Smooth muscle cell (in vitro differentiated cells): ENCODE data around the gene LIX1L. TPM values are rescaled to one million over a fixed set of nuclear protein-coding genes. Genes with fewer than 3 reads are reported as not detected.

Experiments
- DNase-seq: peaks from one replicate; lab custom pipeline; 2025; ENCODE audit not compliant: unreplicated experiment; lab: John Stamatoyannopoulos, UW
- H2AFZ ChIP-seq: fragments of 200-600 bp; sonication (generic); 2 replicates; pipeline ENCODE4 v1.6.0; 2016; ENCODE audit warnings: antibody characterized with exemption, low read depth, mild to moderate bottlenecking
- H3F3A ChIP-seq: fragments of 200-600 bp; sonication (generic); 2 replicates; pipeline ENCODE4 v1.6.0; 2017; ENCODE audit warnings: antibody characterized with exemption, low read depth
- H3K27ac ChIP-seq: fragments of 200-600 bp; sonication (generic); 2 replicates; pipeline ENCODE4 v1.5.1; 2016; ENCODE audit warnings: low read depth, mild to moderate bottlenecking
- H3K27me3 ChIP-seq: fragments of 200-600 bp; sonication (generic); 2 replicates; pipeline ENCODE4 v1.6.1; 2016; ENCODE audit warnings: low read depth, mild to moderate bottlenecking
- H3K36me3 ChIP-seq: fragments of 200-600 bp; sonication (generic); 2 replicates; pipeline ENCODE4 v1.5.1; 2016; ENCODE audit warnings: low read depth
- H3K4me1 ChIP-seq: fragments of 200-600 bp; sonication (generic); 2 replicates; pipeline ENCODE4 v1.5.1; 2016; ENCODE audit warnings: low read depth
- H3K4me2 ChIP-seq: fragments of 200-600 bp; sonication (generic); 2 replicates; pipeline ENCODE4 v1.6.0; 2016; ENCODE audit warnings: mild to moderate bottlenecking
- H3K4me3 ChIP-seq: fragments of 200-600 bp; sonication (generic); 2 replicates; pipeline ENCODE4 v1.5.1; 2016; ENCODE audit warnings: mild to moderate bottlenecking
- H3K79me2 ChIP-seq: fragments of 200-600 bp; sonication (generic); 2 replicates; pipeline ENCODE4 v1.6.0; 2016; ENCODE audit warnings: low read depth, mild to moderate bottlenecking
- H3K9ac ChIP-seq: fragments of 200-600 bp; sonication (generic); 2 replicates; pipeline ENCODE4 v1.6.0; 2016; ENCODE audit warnings: low read depth
- H3K9me3 ChIP-seq: fragments of 200-600 bp; sonication (generic); replicated peaks from 2 replicates; pipeline ENCODE4 v1.5.1; 2016; ENCODE audit warnings: low read depth
- H4K20me1 ChIP-seq: fragments of 200-600 bp; sonication (generic); 2 replicates; pipeline ENCODE4 v1.6.0; 2016; ENCODE audit warnings: low read depth
- WGBS: methylation state at CpG from one replicate; pipeline ENCODE4 v1.1.7; 2016; ENCODE audit warnings: low lambda C conversion rate; 5-methylcytosine and 5-hydroxymethylcytosine counted together
- polyA plus RNA-seq: library from polyadenylated mRNA; unstranded; fragments of >200 nt; fragmentation: Nextera tagmentation; extraction: Ambion mirVana; gene quantifications from 2 replicates; pipeline ENCODE4 v1.2.1, GENCODE V29; 2016
- total RNA-seq: library from RNA; depleted of rRNA; stranded (reverse); fragments of >200 nt; gene quantifications from 2 replicates; pipeline ENCODE4 v1.2.3, GENCODE V29; 2014
- TF ChIP-seq, protein P1 (sequence below): fragments of 200-600 bp; sonication (generic); IDR thresholded peaks from 2 replicates; pipeline ENCODE4 v1.5.1; 2017; ENCODE audit warnings: borderline replicate concordance, mild to moderate bottlenecking, antibody characterized with exemption; ENCODE audit not compliant: insufficient read depth, poor library complexity, severe bottlenecking

LIX1L gene
- total and polyA plus RNA-seq, 2 experiments from 2014 or later = 31.1 to 32.7 TPM

DNA sequence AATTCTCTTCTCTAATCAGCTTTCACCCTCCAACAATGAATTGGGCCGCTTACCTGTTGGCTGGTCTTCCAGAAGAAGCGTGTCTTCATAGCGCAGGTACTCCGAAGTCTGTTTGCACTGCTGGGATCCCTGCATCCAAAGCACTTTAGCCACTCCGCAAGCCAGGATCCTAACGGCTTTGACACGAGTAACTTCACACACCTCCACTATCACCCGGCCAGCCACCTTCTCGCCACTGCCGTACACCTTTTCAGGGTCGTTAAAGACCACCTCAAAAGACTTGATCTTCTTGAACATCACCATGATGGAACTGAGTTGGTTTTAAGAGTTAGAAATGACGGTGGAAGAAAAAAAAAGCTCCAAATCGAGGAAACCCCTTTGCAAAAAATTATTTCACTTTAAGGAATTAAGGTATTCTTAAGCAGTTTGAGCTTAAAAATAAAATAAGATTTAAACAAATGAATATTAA is 38.2 kb upstream of the LIX1L start:
- H4K20me1 ChIP-seq = peaks cover 53% of the 10 kb centered on the region
- H3K4me3 ChIP-seq = peak overlapping the region; percentile 82
- no peak for DNase-seq
- H3K9me3 ChIP-seq = no peaks in the 10 kb centered on the region
- H3K9ac ChIP-seq = peak overlapping the region; percentile 85
- peak overlapping the region; percentile 93 for H3K4me2 ChIP-seq
- H3K4me1 ChIP-seq = peaks cover 30% of the 10 kb centered on the region
- H3K36me3 ChIP-seq = no peaks in the 10 kb centered on the region
- H3K79me2 ChIP-seq = peaks cover 41% of the 10 kb centered on the region
- TF ChIP-seq, protein P1, sequence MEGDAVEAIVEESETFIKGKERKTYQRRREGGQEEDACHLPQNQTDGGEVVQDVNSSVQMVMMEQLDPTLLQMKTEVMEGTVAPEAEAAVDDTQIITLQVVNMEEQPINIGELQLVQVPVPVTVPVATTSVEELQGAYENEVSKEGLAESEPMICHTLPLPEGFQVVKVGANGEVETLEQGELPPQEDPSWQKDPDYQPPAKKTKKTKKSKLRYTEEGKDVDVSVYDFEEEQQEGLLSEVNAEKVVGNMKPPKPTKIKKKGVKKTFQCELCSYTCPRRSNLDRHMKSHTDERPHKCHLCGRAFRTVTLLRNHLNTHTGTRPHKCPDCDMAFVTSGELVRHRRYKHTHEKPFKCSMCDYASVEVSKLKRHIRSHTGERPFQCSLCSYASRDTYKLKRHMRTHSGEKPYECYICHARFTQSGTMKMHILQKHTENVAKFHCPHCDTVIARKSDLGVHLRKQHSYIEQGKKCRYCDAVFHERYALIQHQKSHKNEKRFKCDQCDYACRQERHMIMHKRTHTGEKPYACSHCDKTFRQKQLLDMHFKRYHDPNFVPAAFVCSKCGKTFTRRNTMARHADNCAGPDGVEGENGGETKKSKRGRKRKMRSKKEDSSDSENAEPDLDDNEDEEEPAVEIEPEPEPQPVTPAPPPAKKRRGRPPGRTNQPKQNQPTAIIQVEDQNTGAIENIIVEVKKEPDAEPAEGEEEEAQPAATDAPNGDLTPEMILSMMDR = no peak
- H3K27ac ChIP-seq = peak overlapping the region; percentile 59
- H3F3A ChIP-seq = peaks cover 35% of the 10 kb centered on the region
- H2AFZ ChIP-seq = no peak overlapping the region
- 5% methylated on average over 13 of the region's 13 CpGs for WGBS
- no peaks in the 10 kb centered on the region for H3K27me3 ChIP-seq

DNA sequence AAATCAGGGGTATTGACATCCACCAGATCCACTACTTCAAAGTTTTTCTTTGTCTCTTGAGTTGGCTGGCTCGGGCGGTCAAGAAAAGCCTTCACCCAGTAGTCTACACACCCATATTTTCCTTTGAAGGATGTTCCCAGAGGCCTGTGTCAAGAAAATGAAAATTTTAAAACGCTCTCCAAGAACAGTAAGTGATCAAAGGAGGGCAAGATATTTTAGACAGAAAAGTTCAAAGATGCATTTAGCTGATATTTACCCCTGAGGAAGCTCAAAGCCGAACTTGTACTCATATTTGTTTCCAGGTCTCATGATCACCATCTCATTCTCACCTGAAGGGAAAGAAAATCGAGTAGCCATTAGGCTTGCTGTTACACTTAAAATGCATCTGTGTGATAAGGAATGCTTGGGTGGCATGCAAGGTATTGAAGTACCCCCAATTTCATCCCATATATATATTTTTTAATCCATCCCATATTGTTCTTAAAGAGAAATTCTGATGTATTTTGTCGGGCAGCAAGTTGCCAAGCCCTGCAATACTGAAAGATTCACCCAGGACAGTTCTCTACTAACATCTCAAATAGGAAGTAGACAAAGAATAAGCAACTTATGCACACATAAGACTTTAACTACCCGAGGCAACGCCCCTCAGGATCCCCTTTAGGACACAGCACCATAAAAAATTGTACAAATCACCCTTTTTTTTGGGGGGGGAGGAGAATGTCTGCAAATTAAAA is 37.5 kb upstream of the LIX1L start:
- H3F3A ChIP-seq = peaks cover 35% of the 10 kb centered on the region
- H3K9ac ChIP-seq = peak overlapping the region; percentile 85
- peak overlapping the region; percentile 59 for H3K27ac ChIP-seq
- peak overlapping the region; percentile 93 for H3K4me2 ChIP-seq
- H3K27me3 ChIP-seq = no peaks in the 10 kb centered on the region
- no peak for DNase-seq
- peaks cover 30% of the 10 kb centered on the region for H3K4me1 ChIP-seq
- H4K20me1 ChIP-seq = peaks cover 55% of the 10 kb centered on the region
- H3K79me2 ChIP-seq = peaks cover 41% of the 10 kb centered on the region
- H3K9me3 ChIP-seq = no peaks in the 10 kb centered on the region
- H2AFZ ChIP-seq = no peak overlapping the region
- H3K36me3 ChIP-seq = no peaks in the 10 kb centered on the region
- 35% methylated on average over 8 of the region's 8 CpGs for WGBS
- TF ChIP-seq, protein P1 = no peak
- peak overlapping the region; percentile 82 for H3K4me3 ChIP-seq

DNA sequence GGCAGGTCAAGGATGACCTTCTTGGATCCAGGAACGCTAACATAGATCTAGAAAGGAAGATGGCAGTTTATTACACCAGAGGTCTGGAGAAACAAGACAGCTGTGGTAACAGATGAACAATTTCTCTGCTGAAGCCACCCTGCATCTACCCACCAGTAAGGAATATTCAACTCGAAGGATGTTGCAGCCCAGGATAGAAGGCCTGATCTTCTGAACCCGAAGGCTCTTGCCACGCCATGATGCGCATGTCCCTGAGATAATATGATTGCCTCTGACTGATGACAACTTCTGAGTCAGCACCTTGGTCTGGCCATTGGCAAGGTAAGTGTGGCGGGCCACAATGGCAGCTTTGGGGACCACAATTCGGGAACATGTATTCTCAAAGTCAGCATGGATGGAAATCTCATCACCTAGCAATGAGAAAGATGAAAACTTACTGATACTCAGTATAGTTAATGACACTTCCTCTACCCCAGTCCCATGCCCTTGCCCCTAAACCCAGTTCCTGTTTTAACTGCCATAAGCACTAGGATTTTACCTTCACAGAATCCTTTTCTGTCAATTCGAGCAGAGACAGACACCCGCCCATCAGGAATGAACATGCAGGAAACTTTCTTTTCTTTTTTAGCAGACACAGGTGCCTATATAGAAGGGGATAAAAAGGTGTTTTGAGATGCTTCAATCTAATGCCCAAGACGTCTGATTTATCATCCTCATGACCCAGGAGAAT is 36.7 kb upstream of the LIX1L start:
- H2AFZ ChIP-seq = no peak overlapping the region
- 65% methylated on average over 10 of the region's 10 CpGs for WGBS
- DNase-seq = no peak
- H4K20me1 ChIP-seq = peaks cover 55% of the 10 kb centered on the region
- peaks cover 30% of the 10 kb centered on the region for H3K4me1 ChIP-seq
- TF ChIP-seq, protein P1 = no peak
- peak overlapping the region; percentile 82 for H3K4me3 ChIP-seq
- H3K9ac ChIP-seq = peak overlapping the region; percentile 85
- no peaks in the 10 kb centered on the region for H3K9me3 ChIP-seq
- peak overlapping the region; percentile 93 for H3K4me2 ChIP-seq
- H3K36me3 ChIP-seq = no peaks in the 10 kb centered on the region
- H3F3A ChIP-seq = peaks cover 35% of the 10 kb centered on the region
- peaks cover 41% of the 10 kb centered on the region for H3K79me2 ChIP-seq
- peak overlapping the region; percentile 59 for H3K27ac ChIP-seq
- H3K27me3 ChIP-seq = no peaks in the 10 kb centered on the region
